GM12878 (cell line): ENCODE measurements around the gene PREB.

Experiments
- CTCF ChIP-seq, 3 experiments: IDR thresholded peaks in 2 of 3; conservative IDR thresholded peaks in 1 of 3; 2 replicates each; pipeline ENCODE4 v1.5.1; 2011; ENCODE audit warnings: low read depth in 3 of 3, low read length in 3 of 3, mild to moderate bottlenecking in 3 of 3, control low read depth in 2 of 3, moderate library complexity in 2 of 3, inconsistent platforms in 1 of 3, mixed read lengths in 1 of 3; ENCODE audit not compliant: control insufficient read depth in 2 of 3, insufficient read depth in 1 of 3; ENCODE audit errors: extremely low read depth in 1 of 3
- TCF7 ChIP-seq: IDR thresholded peaks from 2 replicates; pipeline ENCODE4 v1.6.1; 2014; ENCODE audit warnings: antibody characterized with exemption, borderline replicate concordance
- USF1 ChIP-seq: IDR thresholded peaks from 2 replicates; pipeline ENCODE4 v1.6.1; 2011; ENCODE audit warnings: borderline replicate concordance, low read depth, mild to moderate bottlenecking, moderate library complexity, mixed read lengths, low read length; ENCODE audit not compliant: insufficient read depth; ENCODE audit errors: extremely low read length

DNA sequence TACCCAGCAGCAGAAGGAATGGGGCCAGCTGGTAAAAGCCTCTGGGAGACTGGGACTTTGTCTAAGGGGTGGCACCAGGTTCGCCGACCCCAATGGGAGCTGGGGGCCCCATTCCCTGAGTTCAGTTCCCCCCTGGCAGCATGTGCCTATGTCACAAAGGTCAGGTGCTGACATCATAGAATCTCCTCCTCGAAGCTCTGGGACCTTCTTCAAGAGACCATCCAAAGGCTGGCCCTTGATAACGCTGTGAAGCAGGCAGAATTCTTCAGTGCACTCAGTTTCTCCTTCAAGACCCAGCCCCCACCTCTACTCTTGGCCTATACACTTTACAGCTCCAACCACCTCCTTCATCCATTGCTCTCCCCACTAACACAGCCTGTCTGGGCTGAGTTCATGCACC, 4.9 kb upstream of the PREB start, which contains the start of gene PRR30:
- TF ChIP-seq CTCF (IDR thresholded peaks at IDR 0.05 in 2 of 3, conservative IDR thresholded peaks at IDR 0.05 in 1 of 3; ENCODE audit: control insufficient read depth in 2 of 3, extremely low read depth in 1 of 3, insufficient read depth in 1 of 3, low read depth in 3 of 3, low read length in 3 of 3) (no peak), USF1 (no peak), TCF7 (no peak)
